Measurements from ENCODE around the gene SIKE1.
"Not testable (repeated sequence)": the region's sequence is repeated elsewhere in the genome, so short reads cannot be mapped to it uniquely, and the experiment has no call there.

Gene SIKE1

GRCh38 chr1:114755006-114755931, 25.2 kb downstream of the SIKE1 start:
- no peak for DNase-seq

GRCh38 chr1:114753702-114754101, 26.8 kb downstream of the SIKE1 start:
- DNase-seq = not testable (repeated sequence)

- no peak for DNase-seq
These were observed 27.3 kb downstream of the SIKE1 start for GRCh38 chr1:114753143-114753542.

- no peak for DNase-seq
These were observed 29.7 kb downstream of the SIKE1 start for GRCh38 chr1:114750780-114751179.

GRCh38 chr1:114749835-114750234, 30.6 kb downstream of the SIKE1 start:
- no peak for DNase-seq

- DNase-seq = no peak
These were observed 33.9 kb downstream of the SIKE1 start for GRCh38 chr1:114746450-114747121.

- no peak for DNase-seq
These were observed 35.2 kb downstream of the SIKE1 start for GRCh38 chr1:114745291-114745690.

- DNase-seq = no peak
These were observed 38.3 kb downstream of the SIKE1 start for GRCh38 chr1:114741963-114742746.

- no peak for DNase-seq
These were observed 40.2 kb downstream of the SIKE1 start for GRCh38 chr1:114740331-114740730.

- no peak for DNase-seq
These were observed 43.1 kb downstream of the SIKE1 start for GRCh38 chr1:114737314-114737849.

- no peak for DNase-seq
These were observed 45.0 kb downstream of the SIKE1 start for GRCh38 chr1:114735479-114735878.

- DNase-seq = no peak
These were observed 50.7 kb downstream of the SIKE1 start for GRCh38 chr1:114729782-114730181.

- DNase-seq = no peak
These were observed 51.9 kb downstream of the SIKE1 start for GRCh38 chr1:114728553-114728952.

- DNase-seq = no peak
These were observed 55.3 kb downstream of the SIKE1 start for GRCh38 chr1:114725230-114725629.

GRCh38 chr1:114723915-114724314, 56.6 kb downstream of the SIKE1 start:
- no peak for DNase-seq

GRCh38 chr1:114723457-114723856, 57.0 kb downstream of the SIKE1 start:
- no peak for DNase-seq

GRCh38 chr1:114720492-114720891, 60.0 kb downstream of the SIKE1 start:
- DNase-seq = no peak

All from DMS79 (cell line).